Right renal pelvis (tissue), 4 donors: ENCODE results near the gene EML1. TPM values are rescaled to one million over a fixed set of nuclear protein-coding genes. Genes with fewer than 3 reads are reported as not detected.

Source experiments
- DNase-seq, 4 donors: peaks; one replicate each; pipeline ENCODE4 v3.0.0-alpha.2; 2013; ENCODE audit warnings: low read depth in 4 of 4, low spot score in 3 of 4, missing footprints in 1 of 4
- polyA plus RNA-seq, 4 donors: library from polyadenylated mRNA; unstranded; fragments of 120-200 nt; gene quantifications; one replicate each; pipeline ENCODE4 v1.2.1, GENCODE V29; 2013; ENCODE audit not compliant: insufficient read length in 4 of 4

Gene EML1
- polyA plus RNA-seq, 4 donors: 38.0 to 42.1 (median 39.4) TPM

- no peak for DNase-seq
These were observed 27.6 kb downstream of the EML1 start for GRCh38 chr14:99820702-99821331.

- peak in 1 of 4 donors; percentile 15 for DNase-seq
These were observed 28.6 kb downstream of the EML1 start for GRCh38 chr14:99821519-99822508.

DNA sequence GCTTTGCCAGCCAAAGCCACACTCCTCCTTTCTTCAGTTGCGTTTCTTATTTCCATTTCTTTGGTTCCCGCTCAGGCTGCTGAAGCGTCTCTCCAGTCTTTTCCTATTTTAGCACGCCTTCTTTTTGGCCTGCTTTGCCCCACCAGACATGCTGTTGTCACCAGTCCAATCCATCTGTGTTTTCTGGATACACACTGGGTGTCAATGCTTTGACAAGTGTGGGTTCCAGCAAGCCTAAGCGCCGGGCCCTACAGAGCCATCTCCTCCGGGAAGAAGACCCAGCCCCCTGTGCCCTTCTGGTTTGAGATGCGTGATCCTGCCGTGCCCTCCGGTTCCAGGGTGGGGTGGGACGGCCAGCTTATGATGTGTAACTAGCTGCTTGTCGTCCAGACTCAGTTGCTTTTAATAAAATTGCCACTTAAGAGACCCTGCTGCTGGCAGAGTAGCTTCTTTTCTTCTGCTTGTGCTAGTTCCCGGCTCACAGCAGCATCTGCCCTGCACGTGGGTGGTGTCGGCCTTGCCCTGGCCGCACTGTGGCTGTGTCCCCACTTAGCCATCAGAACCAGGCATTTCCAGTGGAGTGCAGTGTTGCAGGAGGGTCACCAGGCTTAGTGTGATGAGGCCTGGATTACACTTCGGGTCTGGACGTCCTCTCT lies 29.7 kb downstream of the EML1 start:
- DNase-seq: no peak

DNA sequence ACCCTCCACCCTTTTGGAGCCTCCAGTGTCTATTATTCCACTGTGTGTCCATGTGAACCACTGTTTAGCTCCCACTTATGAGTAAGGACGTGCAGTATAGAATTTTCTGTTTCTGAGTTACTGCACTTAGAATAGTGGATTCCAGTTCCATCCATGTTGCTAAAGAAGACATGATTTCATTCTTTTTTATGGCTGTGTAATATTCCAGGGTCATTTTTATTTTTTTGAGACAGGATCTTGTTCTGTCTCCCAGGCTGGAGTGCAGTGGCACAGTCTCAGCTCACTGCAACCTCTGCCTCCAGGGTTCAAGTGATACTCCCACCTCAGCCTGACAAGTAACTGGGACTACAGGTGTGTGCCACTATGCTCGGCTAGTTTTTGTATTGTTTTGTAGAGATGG lies 31.6 kb downstream of the EML1 start:
- DNase-seq: no peak

DNA sequence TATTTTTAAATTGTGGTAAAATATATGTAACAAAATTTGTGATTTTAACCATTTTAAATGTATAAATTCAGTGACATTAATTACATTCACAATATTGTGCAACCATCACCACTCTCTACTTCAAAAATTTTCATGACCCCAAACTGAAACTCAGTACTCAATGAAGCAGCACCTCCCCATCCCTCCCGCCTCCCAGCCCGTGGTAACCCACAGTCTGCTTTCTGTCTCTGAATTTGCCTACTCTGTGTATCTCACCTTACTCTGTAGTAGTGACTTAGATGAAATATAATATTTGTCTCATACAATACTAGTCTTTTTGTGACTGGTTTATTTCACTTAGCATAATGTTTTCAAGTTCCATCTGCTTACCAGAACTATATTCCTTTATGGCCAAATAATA lies 36.2 kb downstream of the EML1 start:
- no peak for DNase-seq

GRCh38 chr14:99831303-99831702 lies 38.1 kb downstream of the EML1 start:
- no peak for DNase-seq

- DNase-seq: no peak
These were observed 38.9 kb downstream of the EML1 start for GRCh38 chr14:99831903-99832685.

DNA sequence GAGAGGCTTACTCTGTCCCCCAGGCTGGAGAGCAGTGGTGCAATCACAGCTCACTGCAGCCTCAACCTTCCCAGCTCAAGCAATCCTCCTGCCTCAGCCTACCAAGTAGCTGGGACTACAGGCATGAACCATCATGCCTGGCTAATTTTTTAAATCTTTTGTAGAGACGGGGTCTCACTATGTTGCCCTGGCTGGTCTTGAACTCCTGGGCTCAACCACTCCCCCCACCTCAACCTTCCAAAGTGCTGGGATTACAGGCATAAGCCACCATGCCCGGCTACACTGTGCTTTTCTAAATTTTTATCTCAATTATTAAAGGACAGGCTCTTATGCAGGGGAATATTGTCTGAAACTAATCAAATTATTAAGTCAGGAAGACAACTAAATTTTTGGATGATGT lies 44.6 kb downstream of the EML1 start:
- no peak for DNase-seq

DNA sequence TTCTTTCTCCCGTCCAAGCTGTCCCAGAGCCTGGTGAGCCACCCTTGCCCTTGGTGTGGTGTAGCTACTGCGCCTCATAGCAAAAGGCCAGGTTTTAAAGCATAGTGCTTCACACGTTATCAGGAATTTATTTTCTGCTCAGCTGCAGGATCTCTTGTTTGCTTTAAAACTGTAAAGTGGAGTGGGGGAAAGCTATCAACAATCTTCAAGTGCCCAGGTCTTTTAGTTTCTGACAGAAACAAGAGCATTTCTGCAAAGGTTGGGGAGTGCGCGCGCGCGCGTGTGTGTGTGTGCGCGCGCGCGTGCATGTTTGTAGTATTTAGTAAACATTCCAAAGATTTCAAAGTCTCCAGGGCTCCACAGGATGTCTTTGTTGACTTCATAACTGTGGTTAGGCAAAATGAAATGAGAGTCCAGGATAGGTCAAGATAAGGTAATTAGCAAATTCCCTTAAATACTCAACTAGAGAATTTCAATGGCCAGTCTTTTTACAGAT lies 45.5 kb downstream of the EML1 start:
- no peak for DNase-seq

GRCh38 chr14:99839696-99840095 lies 46.5 kb downstream of the EML1 start:
- DNase-seq: no peak

DNA sequence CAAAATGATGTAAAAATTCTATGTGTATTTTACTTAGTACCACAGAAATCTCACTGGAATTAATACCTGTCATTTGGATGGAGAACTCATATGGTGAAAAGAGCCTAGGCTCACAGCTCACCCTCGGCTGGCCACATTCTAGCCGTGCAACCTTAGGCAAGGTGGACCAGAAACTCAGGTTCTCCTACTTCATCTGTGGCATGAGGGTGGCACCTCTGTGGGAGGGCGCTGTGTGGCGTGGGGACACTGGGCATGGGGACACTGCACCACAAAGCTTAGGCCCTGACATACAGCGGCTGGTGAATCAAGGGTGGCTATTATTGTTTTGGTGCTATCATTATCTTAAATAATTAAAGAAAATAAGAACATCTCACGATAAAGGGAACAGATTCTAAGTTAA lies 47.1 kb downstream of the EML1 start:
- no peak for DNase-seq

DNA sequence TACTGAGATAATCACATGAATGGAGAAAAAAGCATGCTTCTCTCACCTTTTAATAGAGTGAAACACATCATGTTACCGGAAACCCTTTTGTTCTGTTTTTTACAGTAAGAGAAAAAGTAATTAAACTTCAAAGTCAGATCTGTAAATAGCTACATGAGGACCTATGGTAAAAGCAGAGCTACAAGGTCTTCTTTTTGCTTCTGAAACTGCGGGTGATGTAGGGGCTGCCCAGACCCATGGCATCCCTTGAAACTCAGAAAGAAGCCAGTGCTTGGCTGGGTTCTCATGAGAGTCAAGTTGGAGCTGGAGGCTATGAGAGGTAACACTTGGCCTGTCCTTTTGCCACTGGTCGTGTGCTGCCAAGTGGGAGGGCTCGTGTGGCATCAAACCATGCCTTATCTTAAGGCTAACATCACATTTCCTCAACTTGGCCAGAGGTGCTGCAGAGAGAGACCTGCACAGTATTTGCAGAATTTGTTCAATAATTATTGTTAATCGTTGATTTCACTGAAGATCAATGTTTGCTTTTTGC lies 47.6 kb downstream of the EML1 start:
- DNase-seq: no peak

- DNase-seq: no peak
These were observed 48.3 kb downstream of the EML1 start for GRCh38 chr14:99841436-99842071.

GRCh38 chr14:99842141-99842540 lies 48.9 kb downstream of the EML1 start:
- no peak for DNase-seq

- DNase-seq: no peak
These were observed 53.6 kb downstream of the EML1 start for GRCh38 chr14:99846808-99847207.

- DNase-seq: peak in 2 of 4 donors; percentile 20 to 25
These were observed 57.5 kb downstream of the EML1 start for GRCh38 chr14:99850709-99851108.

DNA sequence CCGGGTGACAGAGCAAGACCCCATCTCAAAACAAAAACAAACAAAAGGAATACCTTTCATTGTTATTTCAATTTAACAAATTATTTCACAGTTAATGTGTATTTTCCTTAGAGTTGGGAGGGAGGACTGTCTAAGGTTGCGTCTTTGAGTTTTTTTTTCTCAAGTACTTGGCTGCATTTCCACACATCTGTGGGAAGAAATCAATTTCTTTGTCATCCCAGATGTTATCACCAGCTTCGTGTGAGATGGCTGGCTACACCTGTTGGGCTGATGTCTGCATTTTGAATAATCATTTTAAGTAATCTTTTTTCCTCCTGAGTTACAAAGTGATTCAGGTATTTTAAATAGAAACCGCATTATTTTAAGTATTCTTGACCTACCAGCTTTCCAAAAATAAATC lies 59.4 kb downstream of the EML1 start:
- DNase-seq: no peak

DNA sequence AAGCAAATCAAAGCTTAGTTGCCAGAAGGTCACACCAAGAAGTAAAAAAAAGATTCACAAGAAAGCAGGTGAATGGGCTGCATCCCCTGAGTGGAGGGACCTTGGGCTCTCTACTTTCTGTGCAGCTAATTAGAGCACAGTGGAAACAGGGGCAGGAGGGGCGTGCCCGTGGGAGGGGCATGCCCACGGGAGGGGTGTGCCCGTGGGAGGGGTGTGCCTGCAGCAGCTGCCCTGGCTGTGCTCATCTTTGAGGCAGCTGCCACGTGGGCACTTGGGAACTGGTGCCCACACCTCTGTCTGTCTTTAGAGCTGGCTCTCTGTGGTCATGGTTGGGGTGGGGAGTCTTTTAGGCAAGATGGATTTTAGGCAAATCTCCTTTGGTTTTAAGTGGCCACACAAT lies 60.0 kb downstream of the EML1 start:
- DNase-seq: no peak

DNA sequence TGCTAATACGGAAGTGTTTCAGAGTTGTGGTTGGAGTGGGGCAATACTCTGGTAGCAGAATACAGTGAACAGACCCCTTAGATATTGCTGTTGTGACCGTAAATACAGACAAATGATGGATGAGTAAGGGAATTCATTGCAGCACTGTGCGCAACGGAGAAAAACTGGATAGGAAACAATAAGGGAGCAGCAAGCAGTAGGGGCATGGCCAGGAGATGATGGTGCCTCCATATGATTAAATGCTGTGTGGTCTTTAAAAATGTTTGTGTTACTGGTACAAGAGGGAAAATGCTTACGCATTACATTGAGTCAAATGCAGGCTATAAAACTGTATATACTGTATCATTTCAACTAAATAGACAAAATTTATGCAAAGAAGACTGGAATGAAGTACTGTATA lies 61.6 kb downstream of the EML1 start:
- no peak for DNase-seq

DNA sequence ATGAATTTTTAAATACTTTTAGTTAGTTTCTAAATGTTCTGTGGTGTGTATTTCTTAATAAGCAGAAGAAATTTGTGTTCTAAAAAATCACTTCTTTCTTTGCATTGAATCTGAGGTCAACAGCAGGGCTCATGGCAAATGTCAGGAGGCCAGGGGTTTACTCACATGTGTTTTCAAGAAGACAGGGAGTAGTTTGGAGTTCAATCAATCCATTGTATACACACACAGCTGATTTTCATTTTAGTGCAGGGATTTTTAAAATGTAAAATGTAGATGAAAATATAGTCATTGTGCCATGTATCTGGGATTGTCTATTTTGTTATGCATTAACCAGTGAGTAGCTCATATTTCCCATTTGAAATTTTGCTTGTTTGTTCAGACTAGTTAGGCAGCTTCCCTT lies 62.1 kb downstream of the EML1 start:
- no peak for DNase-seq
